H9 (cell line): ENCODE measurements around the gene CLIP1. TPM values are rescaled to one million over a fixed set of nuclear protein-coding genes. Genes with fewer than 3 reads are reported as not detected.

Source experiments
- DNase-seq: peaks from one replicate; pipeline ENCODE4 v3.0.0-alpha.2; 2017
- H2AFZ ChIP-seq: one replicate; pipeline ENCODE4 v1.6.1; 2013; ENCODE audit warnings: mild to moderate bottlenecking, low read length, control low read depth, moderate library complexity
- H2AK5ac ChIP-seq: 2 replicates; pipeline ENCODE4 v1.6.1; 2013; ENCODE audit warnings: low read length, control low read depth, mixed read lengths; ENCODE audit not compliant: insufficient read length
- H2BK120ac ChIP-seq: one replicate; pipeline ENCODE4 v1.6.1; 2013; ENCODE audit warnings: low read depth, mild to moderate bottlenecking, low read length, control low read depth, inconsistent platforms; ENCODE audit not compliant: poor library complexity, severe bottlenecking
- H2BK12ac ChIP-seq: 2 replicates; pipeline ENCODE4 v1.6.1; 2013; ENCODE audit warnings: low read length, control low read depth, mixed read lengths, low read depth; ENCODE audit not compliant: insufficient read length
- H2BK15ac ChIP-seq: 2 replicates; pipeline ENCODE4 v1.6.1; 2013; ENCODE audit warnings: low read depth, low read length, control low read depth
- H2BK20ac ChIP-seq: one replicate; pipeline ENCODE4 v1.6.1; 2013; ENCODE audit warnings: low read depth, mild to moderate bottlenecking, low read length, control low read depth, inconsistent platforms; ENCODE audit not compliant: poor library complexity, severe bottlenecking
- H2BK5ac ChIP-seq: 2 replicates; pipeline ENCODE4 v1.6.1; 2013; ENCODE audit warnings: low read length, control low read depth, mixed read lengths; ENCODE audit not compliant: insufficient read length
- H3K14ac ChIP-seq: 2 replicates; pipeline ENCODE4 v1.6.1; 2013; ENCODE audit warnings: low read length, control low read depth; ENCODE audit not compliant: insufficient read depth
- H3K18ac ChIP-seq: 2 replicates; pipeline ENCODE4 v1.6.1; 2013; ENCODE audit warnings: low read depth, mild to moderate bottlenecking, mixed read lengths, low read length, control low read depth; ENCODE audit not compliant: insufficient read length
- H3K23ac ChIP-seq: 2 replicates; pipeline ENCODE4 v1.6.1; 2013; ENCODE audit warnings: low read length, control low read depth, mixed read lengths, low read depth; ENCODE audit not compliant: insufficient read length
- H3K23me2 ChIP-seq: 2 replicates; pipeline ENCODE4 v1.6.1; 2013; ENCODE audit warnings: low read depth, mild to moderate bottlenecking, mixed read lengths, low read length, control low read depth; ENCODE audit not compliant: insufficient read length, poor library complexity, severe bottlenecking
- H3K27ac ChIP-seq: 2 replicates; pipeline ENCODE4 v1.5.1; 2013; ENCODE audit warnings: low read length, control low read depth, mixed read lengths, low read depth; ENCODE audit not compliant: insufficient read length
- H3K27me3 ChIP-seq: 2 replicates; pipeline ENCODE4 v1.6.1; 2013; ENCODE audit warnings: low read length, control low read depth, inconsistent platforms; ENCODE audit not compliant: insufficient read depth
- H3K4ac ChIP-seq: 2 replicates; pipeline ENCODE4 v1.6.1; 2013; ENCODE audit warnings: low read depth, mild to moderate bottlenecking, control low read depth, inconsistent platforms, low read length, moderate library complexity
- H3K4me1 ChIP-seq: 2 replicates; pipeline ENCODE4 v1.6.1; 2013; ENCODE audit warnings: low read length, control low read depth, inconsistent platforms; ENCODE audit not compliant: insufficient read depth
- H3K4me2 ChIP-seq: 2 replicates; pipeline ENCODE4 v1.6.1; 2013; ENCODE audit warnings: low read length, control low read depth, mixed read lengths; ENCODE audit not compliant: insufficient read length, insufficient read depth
- H3K56ac ChIP-seq: 2 replicates; pipeline ENCODE4 v1.6.1; 2013; ENCODE audit warnings: low read depth, mild to moderate bottlenecking, mixed read lengths, low read length, control low read depth; ENCODE audit not compliant: insufficient read length
- H3K79me1 ChIP-seq: 2 replicates; pipeline ENCODE4 v1.6.1; 2013; ENCODE audit warnings: low read depth, mild to moderate bottlenecking, moderate library complexity, low read length, control low read depth, inconsistent platforms; ENCODE audit not compliant: insufficient read depth, poor library complexity, severe bottlenecking
- H3K79me2 ChIP-seq: 2 replicates; pipeline ENCODE4 v1.6.1; 2013; ENCODE audit warnings: low read length, control low read depth, inconsistent platforms; ENCODE audit not compliant: insufficient read depth
- H3K9ac ChIP-seq: 2 replicates; pipeline ENCODE4 v1.6.1; 2013; ENCODE audit warnings: low read length, control low read depth, mixed read lengths; ENCODE audit not compliant: insufficient read length; ENCODE audit errors: extremely low read depth
- H3K9me3 ChIP-seq: one replicate; pipeline ENCODE4 v1.6.1; 2013; ENCODE audit warnings: low read depth, low read length, inconsistent platforms; ENCODE audit not compliant: control insufficient read depth
- H3T11ph ChIP-seq: one replicate; pipeline ENCODE4 v1.6.1; 2013; ENCODE audit warnings: mild to moderate bottlenecking, low read length, control low read depth, inconsistent platforms
- H4K20me1 ChIP-seq: one replicate; pipeline ENCODE4 v1.6.1; 2013; ENCODE audit not compliant: control insufficient read depth, insufficient read length, insufficient read depth
- H4K5ac ChIP-seq: 2 replicates; pipeline ENCODE4 v1.6.1; 2013; ENCODE audit warnings: low read depth, mild to moderate bottlenecking, mixed read lengths, low read length, control low read depth; ENCODE audit not compliant: insufficient read length
- H4K8ac ChIP-seq: replicated peaks from 2 replicates; pipeline ENCODE4 v1.6.1; 2013; ENCODE audit warnings: low read length, control low read depth, mixed read lengths, low read depth; ENCODE audit not compliant: insufficient read length
- H4K91ac ChIP-seq: 2 replicates; pipeline ENCODE4 v1.6.1; 2013; ENCODE audit warnings: low read depth, mild to moderate bottlenecking, moderate library complexity, mixed read lengths, low read length, control low read depth; ENCODE audit not compliant: insufficient read length
- H3K27ac Mint-ChIP-seq, 3 experiments: 2 replicates in 2 of 3; 3 replicates in 1 of 3; pipeline ENCODE4 v1.8.0; 2020 to 2021; ENCODE audit warnings: mixed read lengths in 3 of 3, mild to moderate bottlenecking in 1 of 3, moderate library complexity in 1 of 3
- H3K27me3 Mint-ChIP-seq: 2 replicates; pipeline ENCODE4 v1.8.0; 2021; ENCODE audit warnings: low read depth, mild to moderate bottlenecking, moderate library complexity, mixed read lengths
- H3K36me3 Mint-ChIP-seq, 3 experiments: 2 replicates in 2 of 3; 3 replicates in 1 of 3; pipeline ENCODE4 v1.8.0; 2020 to 2021; ENCODE audit warnings: low read depth in 3 of 3, mixed read lengths in 3 of 3; ENCODE audit not compliant: insufficient read depth in 1 of 3
- H3K4me1 Mint-ChIP-seq, 2 experiments: 2 replicates each; pipeline ENCODE4 v1.8.0; 2020; ENCODE audit warnings: mixed read lengths in 2 of 2
- H3K4me3 Mint-ChIP-seq, 2 experiments: 2 replicates in 1 of 2; 3 replicates in 1 of 2; pipeline ENCODE4 v1.8.0; 2020 to 2021; ENCODE audit warnings: mild to moderate bottlenecking in 2 of 2, mixed read lengths in 2 of 2, moderate library complexity in 1 of 2
- H3K9me3 Mint-ChIP-seq, 2 experiments: 2 replicates in 1 of 2; 3 replicates in 1 of 2; pipeline ENCODE4 v1.8.0; 2020; ENCODE audit warnings: mild to moderate bottlenecking in 2 of 2, mixed read lengths in 2 of 2, moderate library complexity in 1 of 2
- WGBS: extraction: QIAGEN DNeasy Blood & Tissue Kit; methylation state at CpG from one replicate; pipeline ENCODE4 v1.1.7; 2013; ENCODE audit warnings: missing lambda C conversion rate, low lambda C conversion rate, mixed read lengths; ENCODE audit not compliant: insufficient read length; ENCODE audit errors: extremely low coverage; 5-methylcytosine and 5-hydroxymethylcytosine counted together
- total RNA-seq: library from RNA; stranded (reverse); gene quantifications from 2 replicates; pipeline ENCODE4 v1.2.1, GENCODE V29; 2021
- TF ChIP-seq, protein P1 (sequence below): fragments of 200-600 bp; sonication (generic); conservative IDR thresholded peaks from 3 replicates; pipeline ENCODE4 v1.8.0; 2021; ENCODE audit warnings: antibody characterized with exemption, mild to moderate bottlenecking

The CLIP1 gene
- total RNA-seq, 1 experiment from 2014 or later: 23.6 TPM

DNA sequence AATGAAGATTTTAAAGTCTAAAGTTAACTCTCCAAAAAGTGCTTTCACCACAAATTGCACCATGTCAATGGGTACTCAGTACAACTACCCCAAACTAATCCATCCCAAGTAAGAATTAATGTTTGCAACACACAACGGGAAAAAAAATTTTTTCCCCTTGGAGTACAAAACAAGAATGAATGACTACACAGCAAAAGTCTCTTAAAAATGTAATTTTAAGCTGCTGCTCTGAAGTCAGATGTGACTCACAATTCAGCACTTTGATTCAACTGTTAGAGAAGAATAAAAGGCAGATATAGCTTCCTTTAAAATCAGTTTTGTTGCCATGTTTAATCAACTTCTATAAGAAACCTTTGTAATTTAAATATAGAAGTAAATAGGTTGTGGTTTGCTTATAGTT is 113.7 kb downstream of the CLIP1 start:
- Histone ChIP-seq H3K56ac (no peak overlapping the region), H2BK12ac (no peak overlapping the region), H2BK120ac (no peak overlapping the region), H2BK5ac (no peak overlapping the region), H3T11ph (no peak overlapping the region), H3K14ac (no peak overlapping the region), H2AK5ac (no peak overlapping the region), H3K4me1 (no peaks in the 10 kb centered on the region), H3K9me3 (no peaks in the 10 kb centered on the region), H3K23me2 (no peaks in the 10 kb centered on the region), H2AFZ (no peak overlapping the region), H3K27ac (no peak overlapping the region), H3K27me3 (no peaks in the 10 kb centered on the region), H3K18ac (no peak overlapping the region), H3K4ac (no peak overlapping the region), H3K4me2 (no peak overlapping the region), H3K79me2 (no peaks in the 10 kb centered on the region), H4K8ac (no peak overlapping the region), H4K91ac (no peak overlapping the region), H4K20me1 (no peaks in the 10 kb centered on the region), H3K23ac (no peak overlapping the region), H2BK15ac (no peak overlapping the region), H4K5ac (no peak overlapping the region), H2BK20ac (no peak overlapping the region), H3K9ac (no peak overlapping the region), H3K79me1 (no peaks in the 10 kb centered on the region)
- WGBS: no CpG with 5 or more reads among the region's 1 CpG
- Mint-ChIP-seq H3K27me3 (no peaks in the 10 kb centered on the region), H3K27ac (no peak overlapping the region), H3K36me3 (no peaks in the 10 kb centered on the region; a peak in 1 of 7 replicates), H3K4me1 (no peaks in the 10 kb centered on the region), H3K9me3 (no peaks in the 10 kb centered on the region), H3K4me3 (no peak overlapping the region)
- TF ChIP-seq, protein P1, sequence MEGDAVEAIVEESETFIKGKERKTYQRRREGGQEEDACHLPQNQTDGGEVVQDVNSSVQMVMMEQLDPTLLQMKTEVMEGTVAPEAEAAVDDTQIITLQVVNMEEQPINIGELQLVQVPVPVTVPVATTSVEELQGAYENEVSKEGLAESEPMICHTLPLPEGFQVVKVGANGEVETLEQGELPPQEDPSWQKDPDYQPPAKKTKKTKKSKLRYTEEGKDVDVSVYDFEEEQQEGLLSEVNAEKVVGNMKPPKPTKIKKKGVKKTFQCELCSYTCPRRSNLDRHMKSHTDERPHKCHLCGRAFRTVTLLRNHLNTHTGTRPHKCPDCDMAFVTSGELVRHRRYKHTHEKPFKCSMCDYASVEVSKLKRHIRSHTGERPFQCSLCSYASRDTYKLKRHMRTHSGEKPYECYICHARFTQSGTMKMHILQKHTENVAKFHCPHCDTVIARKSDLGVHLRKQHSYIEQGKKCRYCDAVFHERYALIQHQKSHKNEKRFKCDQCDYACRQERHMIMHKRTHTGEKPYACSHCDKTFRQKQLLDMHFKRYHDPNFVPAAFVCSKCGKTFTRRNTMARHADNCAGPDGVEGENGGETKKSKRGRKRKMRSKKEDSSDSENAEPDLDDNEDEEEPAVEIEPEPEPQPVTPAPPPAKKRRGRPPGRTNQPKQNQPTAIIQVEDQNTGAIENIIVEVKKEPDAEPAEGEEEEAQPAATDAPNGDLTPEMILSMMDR: no peak
- no peak for DNase-seq
